ENCODE data around the gene PRKAB1. TPM values are rescaled to one million over a fixed set of nuclear protein-coding genes. Genes with fewer than 3 reads are reported as not detected.
"Not testable (repeated sequence)": the region's sequence is repeated elsewhere in the genome, so short reads cannot be mapped to it uniquely, and the experiment has no call there.

Gene PRKAB1, protein sequence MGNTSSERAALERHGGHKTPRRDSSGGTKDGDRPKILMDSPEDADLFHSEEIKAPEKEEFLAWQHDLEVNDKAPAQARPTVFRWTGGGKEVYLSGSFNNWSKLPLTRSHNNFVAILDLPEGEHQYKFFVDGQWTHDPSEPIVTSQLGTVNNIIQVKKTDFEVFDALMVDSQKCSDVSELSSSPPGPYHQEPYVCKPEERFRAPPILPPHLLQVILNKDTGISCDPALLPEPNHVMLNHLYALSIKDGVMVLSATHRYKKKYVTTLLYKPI
- total RNA-seq = 100 to 1,000 TPM in 1 of 4 donors, 10 to 100 TPM in 3; 46.0 to 151 (median 89.3) TPM

DNA sequence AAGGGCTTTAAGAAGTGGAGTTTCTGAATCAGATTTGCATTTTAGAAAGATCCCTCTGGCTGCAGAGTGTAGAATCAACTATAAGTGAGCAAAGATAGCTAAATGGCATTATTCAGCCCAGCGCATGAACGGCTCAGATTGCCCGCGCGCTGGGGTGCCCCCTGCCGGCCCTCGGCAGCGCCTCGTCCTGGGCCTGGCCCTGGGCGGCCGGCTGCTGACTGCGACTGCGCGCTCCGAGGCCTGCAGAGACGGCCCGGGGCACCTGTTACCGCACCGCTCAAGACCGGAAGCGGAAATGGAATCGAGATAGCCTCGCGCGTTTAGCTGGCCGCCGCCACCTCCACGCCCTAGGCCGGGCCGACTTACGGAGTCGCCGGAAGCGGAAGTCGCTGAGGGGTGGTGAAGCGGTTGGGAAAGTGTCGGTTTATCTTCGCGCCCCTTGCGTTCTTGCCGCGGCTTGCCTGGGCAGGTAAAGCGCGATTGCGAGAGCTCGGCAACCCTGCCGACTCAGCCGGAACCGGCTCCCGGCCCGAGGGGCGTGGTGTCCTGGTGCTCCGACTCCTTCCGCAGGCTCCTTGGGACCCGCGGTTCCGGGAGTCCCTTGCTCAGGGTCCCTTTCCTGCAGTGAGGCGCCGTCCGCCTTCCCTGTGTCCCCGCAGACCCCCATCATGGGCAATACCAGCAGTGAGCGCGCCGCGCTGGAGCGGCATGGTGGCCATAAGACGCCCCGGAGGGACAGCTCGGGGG lies at the start of gene PRKAB1:
TSS of gene PRKAB1 (plus strand) at position 557 of the 747 bp plus-strand sequence. CDS start at position 669, 112 bp downstream.
- peak within 1 kb of the TSS; percentile 73 to 97 (median 86) for H3K4me3 ChIP-seq
- no peaks in the 10 kb centered on the region for H3K27me3 ChIP-seq
- peaks cover 0 to 3% (median 1%) of the 10 kb centered on the region in 4 donors for H3K36me3 ChIP-seq
- WGBS, 2 donors (ENCODE audit: low coverage in 1 of 2) = 0% methylated on average over 1 to 49 of the region's 69 CpGs
- in situ Hi-C loops (cut with MboI; ENCODE audit: low pct_ligation_motif_present in 1 of 4, low pct_unique_long_range_greater_than_20kb in 1 of 4, low sequenced_read_pairs in 3 of 4) (loop anchor here in 1 of 4 donors (10.0 kb wide), 1 partner anchor 107 kb away; no protein-coding TSS in a partner anchor), intact Hi-C loops (cut with DNase I; ENCODE audit: low total_unique reads) (no loop called here)
- H3K9me3 ChIP-seq = no peaks in the 10 kb centered on the region
- DNase-seq = peak; percentile 98
- peak within 1 kb of the TSS; percentile 96 to 99 (median 98) for H3K27ac ChIP-seq
- peaks cover 5 to 48% (median 39%) of the 10 kb centered on the region in 4 donors for H3K4me1 ChIP-seq
- TF ChIP-seq POLR2A (IDR thresholded peaks at IDR 0.05) = peak; percentile 98
- no peak for TF ChIP-seq EP300 (IDR thresholded peaks at IDR 0.05; ENCODE audit: low read depth)
- TF ChIP-seq POLR2AphosphoS5 (IDR thresholded peaks at IDR 0.05) = peak; percentile 92 to 99 (median 99)
- TF ChIP-seq, protein P1, sequence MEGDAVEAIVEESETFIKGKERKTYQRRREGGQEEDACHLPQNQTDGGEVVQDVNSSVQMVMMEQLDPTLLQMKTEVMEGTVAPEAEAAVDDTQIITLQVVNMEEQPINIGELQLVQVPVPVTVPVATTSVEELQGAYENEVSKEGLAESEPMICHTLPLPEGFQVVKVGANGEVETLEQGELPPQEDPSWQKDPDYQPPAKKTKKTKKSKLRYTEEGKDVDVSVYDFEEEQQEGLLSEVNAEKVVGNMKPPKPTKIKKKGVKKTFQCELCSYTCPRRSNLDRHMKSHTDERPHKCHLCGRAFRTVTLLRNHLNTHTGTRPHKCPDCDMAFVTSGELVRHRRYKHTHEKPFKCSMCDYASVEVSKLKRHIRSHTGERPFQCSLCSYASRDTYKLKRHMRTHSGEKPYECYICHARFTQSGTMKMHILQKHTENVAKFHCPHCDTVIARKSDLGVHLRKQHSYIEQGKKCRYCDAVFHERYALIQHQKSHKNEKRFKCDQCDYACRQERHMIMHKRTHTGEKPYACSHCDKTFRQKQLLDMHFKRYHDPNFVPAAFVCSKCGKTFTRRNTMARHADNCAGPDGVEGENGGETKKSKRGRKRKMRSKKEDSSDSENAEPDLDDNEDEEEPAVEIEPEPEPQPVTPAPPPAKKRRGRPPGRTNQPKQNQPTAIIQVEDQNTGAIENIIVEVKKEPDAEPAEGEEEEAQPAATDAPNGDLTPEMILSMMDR (IDR thresholded peaks at IDR 0.05) = peak; percentile 85 to 95 (median 89)

DNA sequence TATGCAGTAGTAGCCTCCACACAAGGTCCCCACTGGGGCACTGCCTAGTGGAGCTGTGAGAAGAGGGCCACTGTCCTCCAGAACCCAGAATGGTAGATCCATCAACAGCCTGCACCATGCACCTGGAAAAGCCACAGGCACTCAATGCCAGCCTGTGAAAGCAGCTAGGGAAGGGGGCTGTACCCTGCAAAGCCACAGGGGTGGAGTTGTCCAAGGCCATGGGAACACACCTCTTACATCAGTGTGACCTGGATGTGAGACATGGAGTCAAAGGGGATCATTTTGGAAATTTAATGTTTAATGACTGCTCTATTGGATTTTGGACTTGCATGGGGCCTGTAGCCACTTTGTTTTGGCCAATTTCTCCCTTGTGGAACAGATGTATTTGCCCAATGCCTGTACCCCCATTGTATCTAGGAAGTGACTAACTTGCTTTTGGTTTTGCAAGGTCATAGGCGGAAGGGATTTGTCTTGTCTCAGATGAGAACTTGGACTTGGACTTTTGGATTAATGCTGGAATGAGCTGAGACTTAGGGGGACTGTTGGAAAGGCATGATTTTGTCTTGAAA lies 49.5 kb upstream of the PRKAB1 start:
- 80 to 92% methylated on average over 1 of the region's 1 CpG for WGBS, 2 donors (ENCODE audit: low coverage in 1 of 2)
- intact Hi-C loops (cut with DNase I; ENCODE audit: low total_unique reads); H3K9me3 ChIP-seq; H3K27ac ChIP-seq; H3K4me3 ChIP-seq; H3K27me3 ChIP-seq; H3K36me3 ChIP-seq; DNase-seq; H3K4me1 ChIP-seq; in situ Hi-C loops (cut with MboI; ENCODE audit: low pct_ligation_motif_present in 1 of 4, low pct_unique_long_range_greater_than_20kb in 1 of 4, low sequenced_read_pairs in 3 of 4): not testable (repeated sequence)

DNA sequence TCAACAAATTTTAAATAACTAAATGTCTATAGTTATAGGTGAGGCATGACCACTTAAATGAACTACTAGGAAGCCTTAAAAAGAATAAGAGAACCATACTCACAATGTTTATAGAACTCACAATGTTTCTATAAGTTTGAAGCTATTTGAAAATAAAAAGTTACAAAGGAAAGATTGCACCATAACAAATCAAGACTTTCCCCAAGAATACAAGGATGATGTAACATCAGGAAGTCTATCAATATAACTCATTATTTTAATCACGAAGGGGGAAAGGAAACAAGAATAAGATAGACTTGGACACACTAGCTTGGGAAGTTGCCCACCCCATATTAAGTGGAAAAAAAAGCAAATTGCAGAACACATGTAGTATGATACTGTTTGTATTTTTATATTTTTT lies 47.4 kb upstream of the PRKAB1 start:
- TF ChIP-seq, protein P1 (IDR thresholded peaks at IDR 0.05) = no peak
- TF ChIP-seq POLR2AphosphoS5 (IDR thresholded peaks at IDR 0.05) (no peak), POLR2A (IDR thresholded peaks at IDR 0.05) (no peak)
- no peaks in the 10 kb centered on the region for H3K27me3 ChIP-seq
- H3K27ac ChIP-seq = no peak overlapping the region
- WGBS, 2 donors (ENCODE audit: low coverage in 1 of 2) = 37 to 53% methylated on average over 1 of the region's 1 CpG
- H3K36me3 ChIP-seq = no peaks in the 10 kb centered on the region
- in situ Hi-C loops (cut with MboI; ENCODE audit: low pct_ligation_motif_present in 1 of 4, low pct_unique_long_range_greater_than_20kb in 1 of 4, low sequenced_read_pairs in 3 of 4) (no loop called here), intact Hi-C loops (cut with DNase I; ENCODE audit: low total_unique reads) (no loop called here)
- no peak overlapping the region for H3K4me3 ChIP-seq
- no peaks in the 10 kb centered on the region for H3K4me1 ChIP-seq
- DNase-seq = no peak
- H3K9me3 ChIP-seq = no peaks in the 10 kb centered on the region

DNA sequence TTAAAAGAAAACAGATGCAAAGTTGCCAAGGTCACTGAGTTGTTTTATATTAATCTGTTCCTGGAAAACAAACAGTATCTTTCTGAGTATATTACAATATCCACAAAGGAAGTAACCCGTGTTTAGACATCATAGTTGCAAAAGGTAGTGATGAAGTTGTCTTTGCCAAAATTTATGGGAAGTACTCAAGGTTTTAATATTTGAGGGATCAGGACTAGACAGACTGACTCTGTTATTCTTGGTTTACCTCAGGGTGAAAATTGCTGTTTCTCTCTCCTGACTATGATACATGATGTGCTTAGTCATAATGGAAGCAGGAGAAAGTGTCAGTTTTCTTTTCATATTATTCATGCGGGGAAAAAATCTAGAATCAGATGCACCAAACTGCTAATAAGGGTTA lies 46.1 kb upstream of the PRKAB1 start:
- Histone ChIP-seq H3K27ac (no peak overlapping the region), H3K4me1 (no peaks in the 10 kb centered on the region), H3K27me3 (no peaks in the 10 kb centered on the region), H3K36me3 (no peaks in the 10 kb centered on the region), H3K4me3 (no peak overlapping the region), H3K9me3 (no peaks in the 10 kb centered on the region)
- DNase-seq = no peak
- in situ Hi-C loops (cut with MboI; ENCODE audit: low pct_ligation_motif_present in 1 of 4, low pct_unique_long_range_greater_than_20kb in 1 of 4, low sequenced_read_pairs in 3 of 4) (no loop called here), intact Hi-C loops (cut with DNase I; ENCODE audit: low total_unique reads) (no loop called here)
- TF ChIP-seq, protein P1 (IDR thresholded peaks at IDR 0.05) = no peak
- TF ChIP-seq POLR2A (IDR thresholded peaks at IDR 0.05) (no peak), EP300 (IDR thresholded peaks at IDR 0.05; ENCODE audit: low read depth) (no peak), POLR2AphosphoS5 (IDR thresholded peaks at IDR 0.05) (no peak)
- WGBS, 2 donors (ENCODE audit: low coverage in 1 of 2) = 31 to 42% methylated on average over 2 of the region's 2 CpGs
